Gastroesophageal sphincter (tissue), 3 donors: ENCODE data around the gene NRP2.

Source experiments
- CTCF ChIP-seq, 4 experiments: fragments of 200-600 bp in 2 of 4; fragments of 450-650 bp in 2 of 4; sonication (generic) in 1 of 4; IDR thresholded peaks; one replicate each; pipeline ENCODE4 v1.5.1; 2017 to 2019; ENCODE audit warnings: antibody characterized with exemption in 4 of 4, mild to moderate bottlenecking in 2 of 4, moderate library complexity in 2 of 4
- EP300 ChIP-seq: sonication (generic); formaldehyde crosslinking; IDR thresholded peaks from one replicate; pipeline ENCODE4 v1.6.1; 2017; ENCODE audit warnings: antibody characterized with exemption, mild to moderate bottlenecking
- POLR2A ChIP-seq, 2 donors: fragments of 450-650 bp; IDR thresholded peaks; one replicate each; pipeline ENCODE4 v1.6.1; 2017; ENCODE audit warnings: antibody characterized with exemption in 2 of 2, mild to moderate bottlenecking in 2 of 2, moderate library complexity in 1 of 2
- POLR2AphosphoS5 ChIP-seq: sonication (generic); formaldehyde crosslinking; IDR thresholded peaks from one replicate; pipeline ENCODE4 v1.6.1; 2017; ENCODE audit warnings: antibody characterized with exemption

GRCh38 chr2:205792908-205793307, 110.6 kb downstream of the NRP2 start:
- no peak for TF ChIP-seq CTCF (IDR thresholded peaks at IDR 0.05)
- no peak for TF ChIP-seq POLR2A (IDR thresholded peaks at IDR 0.05)
- TF ChIP-seq EP300: no peak
- peak; percentile 69 for TF ChIP-seq POLR2AphosphoS5
